Effector CD8-positive, alpha-beta T cell (primary cell): ENCODE measurements around the gene PRDX1.
"Not testable (repeated sequence)": the region's sequence is repeated elsewhere in the genome, so short reads cannot be mapped to it uniquely, and the experiment has no call there.

Source experiments
- DNase-seq: peaks from one replicate; lab custom pipeline; 2025; lab: John Stamatoyannopoulos, UW

The PRDX1 gene

GRCh38 chr1:45535988-45536766, 14.5 kb upstream of the PRDX1 start:
- no peak for DNase-seq

DNA sequence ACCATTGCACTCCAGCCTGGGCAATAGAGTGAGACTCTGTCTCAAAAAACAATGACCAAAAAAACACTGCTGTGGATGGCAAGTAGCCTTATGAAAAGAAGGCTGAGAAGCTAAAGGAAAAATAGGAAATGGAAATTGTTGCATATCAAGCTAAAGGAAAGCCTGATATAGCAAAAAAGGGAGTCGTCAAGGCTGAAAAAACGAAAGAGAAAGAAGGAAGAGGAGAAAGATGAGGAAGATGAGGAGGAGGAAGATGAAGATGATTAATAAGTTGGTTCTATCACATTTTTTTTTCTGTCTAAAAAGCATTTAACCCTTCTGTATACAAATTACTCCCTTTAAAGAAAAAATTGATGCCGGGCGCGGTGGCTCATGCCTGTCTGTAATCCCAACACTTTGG, 10.2 kb upstream of the PRDX1 start:
- DNase-seq, result no peak

DNA sequence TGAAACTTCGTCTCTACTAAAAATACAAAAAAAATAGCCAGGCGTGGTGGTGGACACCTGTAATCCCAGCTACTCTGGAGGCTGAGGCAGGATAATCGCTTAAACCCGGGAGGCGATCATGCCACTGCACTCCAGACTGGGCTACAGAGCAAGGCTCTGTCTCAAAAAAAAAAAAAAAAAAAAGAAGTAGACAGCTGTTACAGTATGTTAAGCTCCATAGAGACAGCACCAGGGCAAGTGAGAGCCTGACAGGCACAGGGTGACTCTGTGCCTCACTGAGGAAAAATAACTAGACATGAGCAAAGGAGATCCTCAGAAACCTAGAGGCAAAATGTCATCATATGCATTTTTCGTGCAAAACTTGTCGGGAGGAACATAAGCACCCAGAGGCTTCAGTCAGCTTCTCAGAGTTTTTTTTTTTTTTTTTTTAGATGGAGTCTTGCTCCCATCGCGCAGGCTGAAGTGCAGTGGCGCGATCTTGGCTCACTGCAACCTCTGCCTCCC, 9.0 kb upstream of the PRDX1 start:
- no peak for DNase-seq

- DNase-seq, result no peak
These were observed 4.5 kb upstream of the PRDX1 start for GRCh38 chr1:45526135-45526644.

- not testable (repeated sequence) for DNase-seq
These were observed 2.3 kb upstream of the PRDX1 start for GRCh38 chr1:45523975-45524374.

DNA sequence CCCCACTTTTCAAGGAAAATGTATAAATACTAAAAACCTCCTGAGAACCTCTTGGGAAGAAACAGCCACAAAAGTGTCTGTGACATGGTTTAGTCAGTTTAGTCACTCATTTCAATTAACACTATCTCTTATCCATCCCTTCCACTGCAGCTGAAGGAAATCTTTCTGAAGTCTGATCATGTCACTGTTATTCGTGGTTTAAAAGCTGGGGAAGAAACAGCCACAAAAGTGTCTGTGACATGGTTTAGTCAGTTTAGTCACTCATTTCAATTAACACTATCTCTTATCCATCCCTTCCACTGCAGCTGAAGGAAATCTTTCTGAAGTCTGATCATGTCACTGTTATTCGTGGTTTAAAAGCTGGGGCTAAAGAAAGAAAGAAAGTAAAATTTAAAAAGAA, 1.8 kb upstream of the PRDX1 start:
- not testable (repeated sequence) for DNase-seq

DNA sequence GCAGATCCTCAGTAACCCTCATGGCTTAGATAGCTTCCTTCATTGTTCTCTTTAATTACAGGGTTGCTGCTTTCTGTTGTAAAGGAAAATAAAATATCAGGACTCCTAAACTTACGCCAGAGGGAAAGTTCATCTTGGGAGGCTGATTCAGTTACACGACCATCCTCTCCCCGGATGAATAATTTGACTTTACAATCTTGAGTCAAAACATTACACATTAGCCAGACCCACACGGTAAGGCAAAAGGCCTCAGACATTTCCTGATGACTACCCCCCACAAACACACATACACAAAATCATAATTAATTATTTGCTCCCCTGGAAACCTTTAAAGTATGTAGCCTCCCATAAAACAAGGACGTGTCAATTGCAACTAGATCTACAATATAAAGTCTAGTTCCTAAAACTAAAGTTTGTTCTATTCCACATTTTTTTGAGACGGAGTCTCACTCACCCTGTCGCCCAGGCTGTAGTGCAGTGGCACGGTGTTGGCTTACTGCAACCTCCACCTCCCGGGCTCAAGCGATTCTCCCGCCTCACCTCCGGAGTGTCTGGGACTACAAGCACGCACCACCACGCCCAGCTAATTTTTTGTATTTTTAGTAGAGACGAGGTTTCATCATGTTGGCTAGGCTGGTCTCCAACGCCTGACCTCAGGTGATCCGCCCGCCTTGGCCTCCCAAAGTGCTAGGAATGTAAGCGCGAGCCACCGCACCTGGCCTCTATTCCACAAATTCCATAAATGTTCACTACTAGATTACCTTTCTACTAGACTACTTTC, 830 bp upstream of the PRDX1 start:
- DNase-seq, result no peak

- not testable (repeated sequence) for DNase-seq
These were observed 1.9 kb downstream of the PRDX1 start for GRCh38 chr1:45519774-45520173.

DNA sequence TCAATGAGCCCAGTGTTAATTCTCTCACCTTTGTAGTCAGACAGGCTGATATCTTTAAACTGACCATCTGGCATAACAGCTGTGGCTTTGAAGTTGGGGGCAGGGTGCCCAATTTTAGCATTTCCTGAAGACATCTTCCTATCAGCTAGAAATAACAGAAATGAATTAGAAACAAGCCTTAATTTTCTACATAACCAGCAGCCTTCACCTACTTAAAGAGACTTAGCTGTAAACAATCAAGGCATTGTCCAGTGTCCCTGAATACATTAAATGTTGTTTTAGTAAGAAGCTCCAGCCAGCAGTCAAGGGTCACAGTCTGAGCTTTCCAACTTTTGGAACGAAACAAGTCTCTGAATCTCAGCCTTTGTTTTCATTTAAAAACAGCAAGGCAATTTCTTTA, 2.8 kb downstream of the PRDX1 start:
- no peak for DNase-seq

GRCh38 chr1:45518366-45518765, 3.3 kb downstream of the PRDX1 start:
- not testable (repeated sequence) for DNase-seq

DNA sequence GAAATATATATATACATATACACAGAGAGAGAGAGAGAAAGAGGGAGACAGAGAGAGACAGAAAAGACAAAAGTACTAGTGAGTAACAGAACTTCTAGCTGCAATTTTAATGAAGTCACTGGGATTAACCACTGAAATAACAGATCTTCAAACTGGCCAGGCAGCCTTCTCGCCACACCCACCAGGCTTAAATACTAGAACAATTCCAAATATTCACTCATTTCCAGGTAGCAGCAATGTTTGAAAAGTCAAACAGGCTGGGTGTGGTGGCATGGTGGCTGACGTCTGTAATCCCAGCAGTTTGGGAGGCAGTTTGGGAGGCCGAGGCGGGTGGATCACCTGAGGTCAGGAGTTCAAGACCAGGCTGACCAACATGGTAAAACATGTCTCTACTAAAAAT, 5.2 kb downstream of the PRDX1 start:
- DNase-seq, result no peak

- no peak for DNase-seq
These were observed 5.6 kb downstream of the PRDX1 start for GRCh38 chr1:45516036-45516435.

GRCh38 chr1:45513532-45514260, 8.0 kb downstream of the PRDX1 start:
- not testable (repeated sequence) for DNase-seq

DNA sequence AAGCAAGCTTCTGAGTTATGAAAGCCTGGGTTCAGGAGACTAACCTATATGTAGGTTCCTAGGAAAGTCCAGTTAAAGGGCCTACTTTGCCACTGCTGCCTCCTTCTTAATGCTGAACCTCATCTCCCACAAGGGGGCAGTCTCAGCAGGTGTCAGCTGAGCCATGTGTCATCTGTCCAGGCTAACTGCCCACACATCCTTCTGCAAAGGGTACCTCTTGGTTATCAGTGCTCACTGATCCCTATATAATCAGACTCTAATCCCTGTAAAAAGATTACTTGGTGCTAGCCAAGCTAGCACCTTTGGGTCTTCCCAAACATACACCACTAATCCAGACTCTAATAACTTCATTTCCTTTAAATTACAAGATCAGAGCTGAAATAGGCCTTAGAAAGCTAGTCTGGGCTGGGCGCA, 9.0 kb downstream of the PRDX1 start:
- DNase-seq, result peak; percentile 19

DNA sequence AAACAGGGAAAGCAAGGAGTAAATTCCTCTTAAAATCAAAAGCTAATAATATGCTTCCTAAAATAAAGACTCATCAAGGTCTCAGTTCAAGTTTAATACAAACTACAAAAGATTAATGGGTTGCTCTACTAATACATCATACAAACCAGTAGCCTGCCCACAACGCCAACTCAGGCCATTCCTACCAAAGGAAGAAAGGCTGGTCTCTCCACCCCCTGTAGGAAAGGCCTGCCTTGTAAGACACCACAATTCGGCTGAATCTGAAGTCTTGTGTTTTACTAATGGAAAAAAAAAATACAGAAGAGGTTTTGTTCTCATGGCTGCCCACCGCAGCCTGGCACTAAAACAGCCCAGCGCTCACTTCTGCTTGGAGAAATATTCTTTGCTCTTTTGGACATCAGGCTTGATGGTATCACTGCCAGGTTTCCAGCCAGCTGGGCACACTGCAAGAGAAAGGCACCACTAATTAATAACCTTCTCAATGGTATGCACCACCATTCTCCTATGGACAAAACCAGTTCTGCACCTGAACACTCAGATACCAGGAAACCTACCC, 10.6 kb downstream of the PRDX1 start:
- DNase-seq, result no peak

DNA sequence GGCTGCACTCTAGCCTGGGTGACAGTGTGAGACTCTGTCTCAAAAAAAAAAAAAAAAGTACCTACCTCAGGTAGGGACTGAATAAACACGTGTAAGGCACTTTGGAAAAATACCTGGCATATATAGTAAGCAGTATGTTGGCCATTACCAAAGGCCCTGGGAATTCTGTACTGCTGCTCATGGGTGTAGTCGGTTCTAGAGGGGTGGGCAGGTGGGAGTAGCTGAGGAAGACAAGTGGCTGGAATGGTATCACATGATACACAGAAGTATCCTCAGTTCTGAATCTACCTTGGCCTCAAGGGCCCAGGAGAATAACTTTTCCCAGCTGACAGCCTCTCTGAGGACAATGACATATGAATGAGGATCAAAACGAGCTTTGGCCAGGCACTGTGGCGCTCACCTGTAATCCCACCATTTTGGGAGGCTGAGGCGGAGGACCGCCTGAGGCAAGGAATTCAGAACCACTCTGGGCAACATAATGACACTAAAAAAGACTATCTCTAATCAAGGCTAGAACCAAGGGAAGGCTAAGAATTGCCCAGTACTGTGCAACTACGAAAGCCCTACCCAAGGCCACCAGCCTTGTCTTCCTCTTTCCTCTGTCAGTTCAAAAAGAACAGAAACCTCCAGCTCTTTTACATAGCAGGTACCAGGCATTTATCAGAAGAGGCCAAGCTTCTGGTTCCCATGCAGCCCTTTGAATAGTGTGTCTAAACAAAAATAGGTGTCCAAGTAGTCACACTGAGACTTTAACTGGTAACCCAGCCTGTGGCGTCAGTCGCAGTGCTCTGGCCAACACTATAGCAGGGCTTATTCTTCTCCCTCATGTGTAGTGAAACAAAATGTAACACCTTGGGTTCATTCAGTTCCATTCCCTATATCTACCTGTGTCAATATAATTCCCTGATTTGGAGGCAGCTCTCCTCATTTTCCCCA, 11.4 kb downstream of the PRDX1 start:
- DNase-seq, result no peak

DNA sequence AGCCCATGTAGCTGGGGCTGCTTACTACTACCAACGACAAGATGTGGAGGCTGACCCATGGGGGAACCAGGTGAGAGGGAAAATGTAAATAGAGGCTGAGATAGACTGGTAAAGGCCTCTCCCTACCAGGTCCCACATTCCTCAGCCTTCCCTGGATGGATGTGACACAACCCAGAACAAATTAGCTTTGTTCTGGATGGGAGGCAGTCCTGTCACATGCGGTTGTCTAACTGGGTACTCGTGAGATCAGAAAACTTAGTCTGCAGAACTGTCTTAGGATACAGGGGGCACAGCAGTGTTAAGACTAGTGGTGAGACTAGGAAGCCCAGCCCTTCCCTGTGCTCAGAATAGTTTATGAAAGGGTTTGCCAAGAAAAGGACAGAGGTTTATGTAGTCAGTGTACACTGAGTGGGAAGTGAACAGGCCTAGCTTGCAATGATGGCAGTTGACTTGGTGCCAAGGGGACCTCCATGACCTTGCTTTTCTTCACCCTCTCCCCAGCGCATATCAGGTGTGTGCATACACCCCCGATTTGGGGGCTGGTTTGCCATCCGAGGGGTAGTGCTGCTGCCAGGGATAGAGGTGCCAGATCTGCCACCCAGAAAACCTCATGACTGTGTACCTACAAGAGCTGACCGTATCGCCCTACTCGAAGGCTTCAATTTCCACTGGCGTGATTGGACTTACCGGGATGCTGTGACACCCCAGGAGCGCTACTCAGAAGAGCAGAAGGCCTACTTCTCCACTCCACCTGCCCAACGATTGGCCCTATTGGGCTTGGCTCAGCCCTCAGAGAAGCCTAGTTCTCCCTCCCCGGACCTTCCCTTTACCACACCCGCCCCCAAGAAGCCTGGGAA, 13.2 kb downstream of the PRDX1 start:
- DNase-seq, result no peak

DNA sequence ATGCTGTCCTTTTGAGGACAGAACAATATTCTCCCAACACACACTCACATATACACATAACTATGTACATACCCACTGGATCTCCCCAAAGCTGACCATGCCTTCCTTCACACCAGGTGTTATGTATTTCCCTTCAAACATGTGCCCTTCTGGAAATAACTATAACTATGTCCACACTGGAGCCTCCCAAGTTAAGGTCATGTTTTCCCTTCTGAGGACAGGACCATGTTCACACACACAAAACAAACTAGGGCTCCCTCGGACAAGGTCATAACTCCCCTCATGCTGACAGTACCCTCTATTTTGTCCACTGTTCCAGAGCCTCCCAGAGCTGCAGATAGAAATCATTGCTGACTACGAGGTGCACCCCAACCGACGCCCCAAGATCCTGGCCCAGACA, 13.8 kb downstream of the PRDX1 start:
- no peak for DNase-seq

DNA sequence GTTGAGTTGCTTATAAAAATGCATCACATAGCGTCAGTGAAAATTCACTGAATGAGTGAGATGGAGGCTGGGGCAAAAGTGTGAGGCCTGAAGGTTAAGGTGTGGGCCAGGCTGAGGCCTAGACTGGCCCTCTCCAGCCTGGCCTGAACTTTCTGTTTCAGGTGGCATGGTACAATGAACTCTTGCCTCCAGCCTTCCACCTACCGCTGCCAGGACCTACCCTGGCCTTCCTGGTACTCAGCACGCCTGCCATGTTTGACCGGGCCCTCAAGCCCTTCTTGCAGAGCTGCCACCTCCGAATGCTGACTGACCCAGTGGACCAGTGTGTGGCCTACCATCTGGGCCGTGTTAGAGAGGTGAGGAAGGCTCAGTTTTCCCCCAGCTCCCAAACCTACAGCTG, 14.5 kb downstream of the PRDX1 start:
- DNase-seq, result no peak
